ENCODE results near the gene WDR4.
"Not testable (repeated sequence)": the region's sequence is repeated elsewhere in the genome, so short reads cannot be mapped to it uniquely, and the experiment has no call there.

The WDR4 gene

GRCh38 chr21:42840411-42841155 lies 38.8 kb downstream of the WDR4 start:
- no peak overlapping the region for H3K4me3 ChIP-seq (ENCODE audit: low read depth, low read length)
- no peak for TF ChIP-seq CTCF (IDR thresholded peaks at IDR 0.05; ENCODE audit: low read depth, low read length)

GRCh38 chr21:42839271-42840231 lies 39.8 kb downstream of the WDR4 start:
- no peak overlapping the region for H3K4me3 ChIP-seq (ENCODE audit: low read depth, low read length)
- no peak for TF ChIP-seq CTCF (IDR thresholded peaks at IDR 0.05; ENCODE audit: low read depth, low read length)

GRCh38 chr21:42838212-42838690 lies 41.1 kb downstream of the WDR4 start:
- H3K4me3 ChIP-seq (ENCODE audit: low read depth, low read length), result not testable (repeated sequence)

- H3K4me3 ChIP-seq (ENCODE audit: low read depth, low read length), result no peak overlapping the region
- TF ChIP-seq CTCF (IDR thresholded peaks at IDR 0.05; ENCODE audit: low read depth, low read length), result no peak
Observed at GRCh38 chr21:42837421-42838211, 41.7 kb downstream of the WDR4 start.

GRCh38 chr21:42836767-42837301 lies 42.5 kb downstream of the WDR4 start:
- H3K4me3 ChIP-seq (ENCODE audit: low read depth, low read length), result no peak overlapping the region
- TF ChIP-seq CTCF (IDR thresholded peaks at IDR 0.05; ENCODE audit: low read depth, low read length), result no peak

GRCh38 chr21:42836402-42836666 lies 43.0 kb downstream of the WDR4 start:
- no peak for TF ChIP-seq CTCF (IDR thresholded peaks at IDR 0.05; ENCODE audit: low read depth, low read length)
- H3K4me3 ChIP-seq (ENCODE audit: low read depth, low read length), result no peak overlapping the region
